Measurements from ENCODE around the gene MLLT6. TPM values are rescaled to one million over a fixed set of nuclear protein-coding genes. Genes with fewer than 3 reads are reported as not detected.

MLLT6 gene
- polyA plus RNA-seq, 1 donor from 2014 or later, result 7.9 TPM

- Mint-ChIP-seq H3K27me3 (peaks cover 40% of the 10 kb centered on the region), H3K9me3 (no peaks in the 10 kb centered on the region), H3K36me3 (no peaks in the 10 kb centered on the region), H3K27ac (peak overlapping the region; percentile 14 to 70 (median 69)), H3K4me3 (peak overlapping the region; percentile 74 to 97 (median 85)), H3K4me1 (peaks cover 18 to 22% (median 18%) of the 10 kb centered on the region in 3 donors)
Measured at GRCh38 chr17:38746004-38746848, 41.2 kb downstream of the MLLT6 start.

GRCh38 chr17:38746849-38747462, 41.9 kb downstream of the MLLT6 start:
- peak overlapping the region; percentile 74 to 97 (median 85) for H3K4me3 Mint-ChIP-seq
- H3K27ac Mint-ChIP-seq, result peak overlapping the region in 2 of 3 donors; percentile 69 to 70
- peaks cover 45% of the 10 kb centered on the region for H3K27me3 Mint-ChIP-seq
- H3K9me3 Mint-ChIP-seq, result peaks cover 0 to 3% (median 0%) of the 10 kb centered on the region in 3 donors
- no peaks in the 10 kb centered on the region for H3K36me3 Mint-ChIP-seq
- peaks cover 21 to 25% (median 24%) of the 10 kb centered on the region in 3 donors for H3K4me1 Mint-ChIP-seq

GRCh38 chr17:38747463-38748148, 42.5 kb downstream of the MLLT6 start:
- peaks cover 0 to 3% (median 0%) of the 10 kb centered on the region in 3 donors for H3K9me3 Mint-ChIP-seq
- H3K4me1 Mint-ChIP-seq, result peaks cover 25 to 31% (median 27%) of the 10 kb centered on the region in 3 donors
- H3K27me3 Mint-ChIP-seq, result peaks cover 47% of the 10 kb centered on the region
- H3K27ac Mint-ChIP-seq, result no peak overlapping the region
- H3K4me3 Mint-ChIP-seq, result peak overlapping the region in 3 of 4 donors; percentile 82 to 97 (median 88)
- H3K36me3 Mint-ChIP-seq, result peaks cover under 1% of the 10 kb centered on the region

- Mint-ChIP-seq H3K27ac (peak within 1 kb of the TSS in 2 of 3 donors; percentile 5 to 59), H3K9me3 (peaks cover 0 to 3% (median 0%) of the 10 kb centered on the region in 3 donors), H3K27me3 (peaks cover 47% of the 10 kb centered on the region), H3K36me3 (peaks cover 1% of the 10 kb centered on the region), H3K4me3 (peak within 1 kb of the TSS; percentile 22 to 97 (median 85)), H3K4me1 (peaks cover 26 to 33% (median 30%) of the 10 kb centered on the region in 3 donors)
Measured at GRCh38 chr17:38748149-38748891, 43.2 kb downstream of the MLLT6 start, which contains the start of gene PCGF2. PCGF2 (minus strand) TSS chr17:38748336; CDS start chr17:38740402, 7,934 bp downstream.

GRCh38 chr17:38748892-38749222, 43.8 kb downstream of the MLLT6 start:
- Mint-ChIP-seq H3K36me3 (peaks cover 1% of the 10 kb centered on the region), H3K27me3 (peaks cover 47% of the 10 kb centered on the region), H3K9me3 (peaks cover 0 to 3% (median 0%) of the 10 kb centered on the region in 3 donors), H3K27ac (peak overlapping the region in 1 of 3 donors; percentile 59), H3K4me3 (peak overlapping the region in 3 of 4 donors; percentile 19 to 73 (median 22)), H3K4me1 (peaks cover 30 to 33% (median 33%) of the 10 kb centered on the region in 3 donors)

GRCh38 chr17:38749223-38750043, 44.4 kb downstream of the MLLT6 start:
- Mint-ChIP-seq H3K27me3 (peaks cover 46% of the 10 kb centered on the region), H3K4me1 (peaks cover 32 to 34% (median 33%) of the 10 kb centered on the region in 3 donors), H3K36me3 (peaks cover 1% of the 10 kb centered on the region), H3K4me3 (peak overlapping the region; percentile 19 to 100 (median 65)), H3K9me3 (peaks cover 0 to 3% (median 0%) of the 10 kb centered on the region in 3 donors), H3K27ac (peak overlapping the region in 1 of 3 donors; percentile 5)

- Mint-ChIP-seq H3K27ac (peak overlapping the region in 1 of 3 donors; percentile 95), H3K36me3 (peaks cover 1% of the 10 kb centered on the region), H3K4me3 (peak overlapping the region; percentile 81 to 100 (median 98)), H3K4me1 (peaks cover 33 to 36% (median 33%) of the 10 kb centered on the region in 3 donors), H3K9me3 (peaks cover 0 to 3% (median 0%) of the 10 kb centered on the region in 3 donors), H3K27me3 (peaks cover 43% of the 10 kb centered on the region)
Measured at GRCh38 chr17:38750044-38750311, 44.9 kb downstream of the MLLT6 start.

GRCh38 chr17:38750312-38751121, 45.4 kb downstream of the MLLT6 start:
- peaks cover 33 to 37% (median 33%) of the 10 kb centered on the region in 3 donors for H3K4me1 Mint-ChIP-seq
- peaks cover 43% of the 10 kb centered on the region for H3K27me3 Mint-ChIP-seq
- H3K36me3 Mint-ChIP-seq, result peaks cover 1% of the 10 kb centered on the region
- peak overlapping the region; percentile 81 to 100 (median 98) for H3K4me3 Mint-ChIP-seq
- H3K27ac Mint-ChIP-seq, result peak overlapping the region; percentile 91 to 100 (median 95)
- peaks cover 0 to 3% (median 0%) of the 10 kb centered on the region in 3 donors for H3K9me3 Mint-ChIP-seq

GRCh38 chr17:38751144-38751807, 46.2 kb downstream of the MLLT6 start:
- peaks cover 37% of the 10 kb centered on the region for H3K27me3 Mint-ChIP-seq

GRCh38 chr17:38751808-38752307, 46.8 kb downstream of the MLLT6 start:
- H3K27me3 Mint-ChIP-seq, result peaks cover 31% of the 10 kb centered on the region
- peaks cover 22 to 35% (median 25%) of the 10 kb centered on the region in 3 donors for H3K4me1 Mint-ChIP-seq
- H3K27ac Mint-ChIP-seq, result peak overlapping the region; percentile 91 to 100 (median 95)
- H3K4me3 Mint-ChIP-seq, result peak overlapping the region; percentile 81 to 100 (median 98)
- H3K9me3 Mint-ChIP-seq, result peaks cover 0 to 3% (median 0%) of the 10 kb centered on the region in 3 donors
- peaks cover 1% of the 10 kb centered on the region for H3K36me3 Mint-ChIP-seq

More at GRCh38 chr17:38751144-38751807, 46.2 kb downstream of the MLLT6 start:
- peaks cover 28 to 38% (median 31%) of the 10 kb centered on the region in 3 donors for H3K4me1 Mint-ChIP-seq
- peak overlapping the region; percentile 91 to 100 (median 95) for H3K27ac Mint-ChIP-seq
- peaks cover 0 to 3% (median 0%) of the 10 kb centered on the region in 3 donors for H3K9me3 Mint-ChIP-seq
- peaks cover 1% of the 10 kb centered on the region for H3K36me3 Mint-ChIP-seq
- peak overlapping the region; percentile 81 to 100 (median 98) for H3K4me3 Mint-ChIP-seq

- peak within 1 kb of the TSS; percentile 91 to 100 (median 95) for H3K27ac Mint-ChIP-seq
- peaks cover 1% of the 10 kb centered on the region for H3K36me3 Mint-ChIP-seq
- H3K4me1 Mint-ChIP-seq, result peaks cover 22 to 35% (median 24%) of the 10 kb centered on the region in 3 donors
- peaks cover 29% of the 10 kb centered on the region for H3K27me3 Mint-ChIP-seq
- H3K9me3 Mint-ChIP-seq, result peaks cover 0 to 3% (median 0%) of the 10 kb centered on the region in 3 donors
- peak within 1 kb of the TSS; percentile 81 to 100 (median 98) for H3K4me3 Mint-ChIP-seq
Measured at GRCh38 chr17:38752308-38753070, 47.4 kb downstream of the MLLT6 start, which contains the start of gene PSMB3. PSMB3 (plus strand) TSS chr17:38752741; CDS start chr17:38752827, 86 bp downstream.

Data from IgD-negative memory B cell (primary cell).